ENCODE data around the gene CDAN1.
"Not testable (repeated sequence)": the region's sequence is repeated elsewhere in the genome, so short reads cannot be mapped to it uniquely, and the experiment has no call there.

CDAN1 gene, protein sequence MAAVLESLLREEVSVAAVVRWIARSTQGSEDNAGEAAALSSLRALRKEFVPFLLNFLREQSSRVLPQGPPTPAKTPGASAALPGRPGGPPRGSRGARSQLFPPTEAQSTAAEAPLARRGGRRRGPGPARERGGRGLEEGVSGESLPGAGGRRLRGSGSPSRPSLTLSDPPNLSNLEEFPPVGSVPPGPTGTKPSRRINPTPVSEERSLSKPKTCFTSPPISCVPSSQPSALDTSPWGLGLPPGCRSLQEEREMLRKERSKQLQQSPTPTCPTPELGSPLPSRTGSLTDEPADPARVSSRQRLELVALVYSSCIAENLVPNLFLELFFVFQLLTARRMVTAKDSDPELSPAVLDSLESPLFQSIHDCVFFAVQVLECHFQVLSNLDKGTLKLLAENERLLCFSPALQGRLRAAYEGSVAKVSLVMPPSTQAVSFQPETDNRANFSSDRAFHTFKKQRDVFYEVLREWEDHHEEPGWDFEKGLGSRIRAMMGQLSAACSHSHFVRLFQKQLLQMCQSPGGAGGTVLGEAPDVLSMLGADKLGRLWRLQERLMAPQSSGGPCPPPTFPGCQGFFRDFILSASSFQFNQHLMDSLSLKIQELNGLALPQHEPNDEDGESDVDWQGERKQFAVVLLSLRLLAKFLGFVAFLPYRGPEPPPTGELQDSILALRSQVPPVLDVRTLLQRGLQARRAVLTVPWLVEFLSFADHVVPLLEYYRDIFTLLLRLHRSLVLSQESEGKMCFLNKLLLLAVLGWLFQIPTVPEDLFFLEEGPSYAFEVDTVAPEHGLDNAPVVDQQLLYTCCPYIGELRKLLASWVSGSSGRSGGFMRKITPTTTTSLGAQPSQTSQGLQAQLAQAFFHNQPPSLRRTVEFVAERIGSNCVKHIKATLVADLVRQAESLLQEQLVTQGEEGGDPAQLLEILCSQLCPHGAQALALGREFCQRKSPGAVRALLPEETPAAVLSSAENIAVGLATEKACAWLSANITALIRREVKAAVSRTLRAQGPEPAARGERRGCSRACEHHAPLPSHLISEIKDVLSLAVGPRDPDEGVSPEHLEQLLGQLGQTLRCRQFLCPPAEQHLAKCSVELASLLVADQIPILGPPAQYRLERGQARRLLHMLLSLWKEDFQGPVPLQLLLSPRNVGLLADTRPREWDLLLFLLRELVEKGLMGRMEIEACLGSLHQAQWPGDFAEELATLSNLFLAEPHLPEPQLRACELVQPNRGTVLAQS

DNA sequence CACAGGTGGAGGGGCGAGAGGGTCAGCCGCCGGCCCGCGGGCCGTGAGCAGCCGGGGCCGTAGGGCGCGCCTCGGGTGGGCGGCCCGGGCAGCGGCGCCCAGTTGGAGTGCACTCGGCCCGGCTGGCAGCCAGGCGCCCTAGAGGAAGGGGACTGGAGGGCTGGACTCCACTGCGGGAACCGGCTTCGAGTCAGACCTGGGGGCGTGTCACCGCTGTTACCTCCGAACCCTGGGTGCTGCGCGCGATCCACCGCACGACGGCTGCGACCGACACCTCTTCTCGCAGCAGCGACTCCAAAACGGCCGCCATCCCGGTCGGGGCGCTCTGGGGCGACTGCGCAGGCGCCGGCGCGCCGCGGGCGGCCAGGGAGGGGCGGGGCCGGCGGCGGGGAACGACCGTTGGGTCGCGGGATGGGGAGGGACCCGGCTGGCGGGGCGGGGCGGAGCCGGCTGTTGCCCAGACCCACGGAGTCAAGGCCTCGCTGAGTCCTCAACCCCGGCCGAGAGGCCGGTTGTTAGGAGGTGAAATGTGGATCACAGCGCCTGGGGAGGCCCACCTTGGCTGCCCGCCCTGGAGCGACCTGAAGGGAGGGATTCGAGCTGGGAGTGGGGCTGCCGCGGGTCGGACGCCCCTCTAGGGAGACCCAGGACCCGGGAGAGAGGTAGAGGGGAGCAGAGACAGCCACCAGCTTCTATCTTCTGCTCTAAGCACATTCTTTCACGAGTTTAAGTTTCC lies at the start of gene CDAN1:
Gene CDAN1 (minus strand): TSS at position 336 of the 736 bp plus-strand sequence. CDS start 26 bp downstream, at position 310.
- peak; percentile 98 for DNase-seq

DNA sequence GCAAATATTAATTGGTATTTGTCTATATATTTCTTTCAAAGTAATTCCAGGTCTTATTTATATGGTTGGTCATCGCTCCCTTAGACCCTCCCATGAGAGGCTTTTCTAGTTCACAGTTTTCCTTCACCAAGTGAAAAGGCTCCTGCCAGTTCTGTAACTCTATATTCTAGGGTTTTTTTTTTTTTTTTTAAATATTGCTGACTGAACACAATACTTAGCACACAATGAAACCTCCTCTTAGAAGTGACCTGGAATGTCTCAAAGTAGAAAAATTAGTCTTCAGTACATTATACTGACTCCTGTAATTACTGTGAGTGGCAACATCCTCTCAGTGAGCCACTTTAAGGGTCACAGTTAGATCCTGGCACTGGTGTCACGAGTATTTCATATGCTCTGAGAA lies 48.6 kb upstream of the CDAN1 start:
- DNase-seq: no peak

DNA sequence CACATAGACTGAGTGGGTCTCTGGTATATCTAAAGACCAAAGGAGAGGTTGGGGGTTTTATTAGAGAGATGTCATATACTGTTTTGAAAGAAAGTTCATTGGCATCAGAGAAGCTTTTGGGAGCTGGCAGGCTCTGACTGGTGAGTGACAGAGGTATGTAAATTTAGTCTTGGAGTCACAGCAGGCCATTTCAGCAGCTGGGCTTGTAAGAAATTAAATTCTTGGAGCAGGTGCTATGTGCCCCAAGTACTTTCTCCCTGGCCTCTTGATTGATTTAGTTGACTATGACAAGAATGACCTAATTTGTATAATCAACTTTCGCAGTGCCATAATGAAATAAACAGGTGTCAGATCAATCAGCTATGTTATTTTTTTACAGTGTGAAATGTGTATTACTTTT lies 47.8 kb upstream of the CDAN1 start:
- no peak for DNase-seq

DNA sequence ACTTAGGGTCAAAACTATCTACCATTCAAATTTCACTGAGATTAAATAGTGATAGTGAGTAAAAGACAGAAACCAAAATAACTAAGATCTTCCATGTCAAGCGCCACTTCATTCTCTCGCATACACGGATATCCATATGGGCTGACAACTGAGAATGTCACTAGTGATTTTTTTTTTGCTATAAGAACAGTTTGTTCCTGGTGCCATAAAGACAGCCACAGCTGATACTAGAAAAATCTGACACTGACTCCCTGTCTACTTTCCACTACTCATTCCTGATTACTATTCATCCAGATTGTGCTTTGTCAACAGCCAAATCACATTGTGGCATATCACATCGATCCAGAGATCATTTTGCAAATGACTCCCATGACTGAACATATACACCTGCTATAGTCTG lies 45.8 kb upstream of the CDAN1 start:
- DNase-seq: no peak

DNA sequence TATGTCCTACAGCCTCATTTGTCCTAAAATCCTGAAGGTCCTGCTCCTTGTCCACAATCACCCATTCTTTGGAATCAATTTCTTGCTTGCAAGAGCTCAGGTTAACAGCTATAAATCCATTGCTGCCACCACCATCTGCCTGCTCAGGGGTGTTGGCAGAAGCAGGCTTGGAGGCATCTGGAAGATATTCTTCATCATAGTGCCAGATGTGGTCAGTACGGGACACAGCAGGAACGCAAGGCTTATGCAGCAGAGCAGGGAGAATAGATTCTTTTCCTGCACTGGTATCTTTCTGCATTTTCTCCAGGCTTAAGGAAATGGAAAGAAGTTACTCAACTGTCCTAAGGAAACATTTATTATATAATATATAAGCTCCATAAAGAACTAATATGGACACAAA lies 38.5 kb upstream of the CDAN1 start:
- no peak for DNase-seq

DNA sequence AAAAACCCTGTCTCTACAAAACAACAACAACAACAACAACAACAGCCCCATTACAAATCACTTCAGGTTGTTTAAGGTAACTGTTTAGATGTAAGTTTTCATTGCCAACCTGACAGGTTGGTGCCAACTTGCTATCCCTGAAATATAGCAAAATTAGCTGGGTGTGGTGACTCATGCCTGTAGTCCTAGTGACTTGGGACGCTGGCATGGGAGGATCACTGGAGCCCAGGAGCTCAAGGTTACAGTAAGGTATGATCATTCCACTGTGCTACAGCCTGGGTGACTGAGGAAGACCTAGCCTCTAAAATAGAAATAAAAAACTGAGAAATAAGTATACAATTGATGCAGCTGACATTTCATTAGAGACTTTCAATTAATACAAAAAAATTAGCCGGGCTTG lies 36.0 kb upstream of the CDAN1 start:
- DNase-seq: no peak

DNA sequence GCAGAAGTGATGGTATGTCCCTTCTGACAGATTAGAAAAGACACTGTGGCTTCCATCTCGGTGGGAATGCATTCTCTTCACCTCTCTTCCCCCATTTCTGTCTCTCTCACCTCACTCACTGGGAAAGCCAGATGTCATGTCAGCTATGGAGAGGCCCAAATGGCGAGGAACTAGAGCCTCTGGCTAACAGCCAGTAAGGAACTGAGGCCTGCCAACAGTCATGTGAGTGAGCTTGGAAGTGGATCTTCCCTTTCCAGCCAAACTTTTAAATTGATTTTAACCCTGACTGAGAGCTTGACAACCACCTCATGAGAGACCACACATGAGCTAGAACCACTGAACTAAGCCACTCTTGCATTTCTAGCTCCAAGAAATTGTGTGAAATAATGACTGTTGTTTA lies 35.2 kb upstream of the CDAN1 start:
- DNase-seq: no peak

DNA sequence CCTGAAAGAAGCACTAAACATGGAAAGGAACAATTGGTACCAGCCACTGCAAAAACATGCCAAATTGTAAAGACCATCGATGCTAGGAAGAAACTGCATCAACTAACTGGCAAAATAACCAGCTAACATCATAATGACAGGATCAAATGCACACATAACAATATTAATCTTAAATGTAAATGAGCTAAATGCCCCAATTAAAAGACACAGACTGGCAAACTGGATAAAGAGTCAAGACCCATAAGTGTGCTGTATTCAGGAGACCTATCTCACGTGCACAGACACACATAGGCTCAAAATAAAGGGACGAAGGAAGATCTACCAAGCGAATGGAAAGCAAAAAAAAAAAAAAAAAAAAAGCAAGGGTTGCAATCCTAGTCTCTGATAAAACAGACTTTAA lies 29.2 kb upstream of the CDAN1 start:
- DNase-seq: not testable (repeated sequence)

DNA sequence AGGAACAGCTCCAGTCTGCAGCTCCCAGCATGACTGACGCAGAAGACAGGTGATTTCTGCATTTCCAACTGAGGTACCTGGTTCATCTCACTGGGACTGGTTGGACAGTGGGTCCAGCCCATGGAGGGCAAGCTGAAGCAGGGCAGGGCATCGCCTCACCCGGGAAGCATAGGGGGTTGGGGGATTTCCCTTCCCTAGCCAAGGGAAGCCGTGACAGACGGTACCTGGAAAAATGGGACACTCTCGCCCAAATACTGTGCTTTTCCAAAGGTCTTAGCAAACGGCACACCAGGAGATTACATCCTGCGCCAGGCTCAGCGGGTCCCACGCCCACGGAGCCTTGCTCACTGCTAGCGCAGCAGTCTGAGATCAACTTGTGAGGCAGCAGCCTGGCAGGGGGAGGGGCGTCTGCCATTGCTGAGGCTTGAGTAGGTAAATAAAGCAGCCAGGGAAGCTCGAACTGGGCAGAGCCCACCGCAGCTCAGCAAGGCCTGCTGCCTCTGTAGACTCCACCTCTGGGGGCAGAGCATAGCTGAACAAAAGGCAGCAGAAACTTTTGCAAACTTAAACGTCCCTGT lies 27.3 kb upstream of the CDAN1 start:
- DNase-seq: not testable (repeated sequence)

DNA sequence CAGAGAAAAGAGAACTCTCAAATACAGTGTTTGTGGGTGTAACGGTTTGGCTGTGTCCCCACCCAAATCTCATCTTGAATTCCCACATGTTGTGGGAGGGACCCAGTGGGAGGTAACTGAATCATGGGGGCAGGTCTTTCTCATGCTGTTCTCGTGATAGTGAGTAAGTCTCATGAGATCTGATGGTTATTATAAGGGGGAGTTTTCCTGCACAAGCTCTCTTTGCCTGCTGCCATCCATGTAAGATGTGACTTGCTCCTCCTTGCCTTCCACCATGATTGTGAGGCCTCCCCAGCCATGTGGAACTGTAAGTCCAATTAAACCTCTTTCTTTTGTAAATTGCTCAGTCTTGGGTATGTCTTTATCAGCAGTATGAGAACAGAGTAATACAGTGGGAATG lies 24.9 kb upstream of the CDAN1 start:
- not testable (repeated sequence) for DNase-seq

DNA sequence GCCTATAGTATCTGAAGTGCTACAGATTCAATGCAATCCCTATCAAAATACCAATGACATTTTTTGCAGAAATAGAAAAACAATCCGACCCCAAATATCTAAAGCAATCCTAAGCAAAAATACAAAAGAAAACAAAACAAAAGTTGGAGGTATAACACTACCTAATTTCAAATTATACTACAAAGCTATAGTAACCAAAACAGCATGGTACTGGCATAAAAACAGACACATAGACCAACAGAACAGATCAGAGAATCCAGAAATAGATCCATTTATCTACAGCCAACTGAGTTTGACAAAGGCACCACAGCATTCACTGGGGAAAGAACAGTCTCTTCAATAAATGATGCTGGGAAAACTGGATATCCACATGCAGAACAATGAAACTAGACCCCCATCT lies 23.8 kb upstream of the CDAN1 start:
- no peak for DNase-seq

DNA sequence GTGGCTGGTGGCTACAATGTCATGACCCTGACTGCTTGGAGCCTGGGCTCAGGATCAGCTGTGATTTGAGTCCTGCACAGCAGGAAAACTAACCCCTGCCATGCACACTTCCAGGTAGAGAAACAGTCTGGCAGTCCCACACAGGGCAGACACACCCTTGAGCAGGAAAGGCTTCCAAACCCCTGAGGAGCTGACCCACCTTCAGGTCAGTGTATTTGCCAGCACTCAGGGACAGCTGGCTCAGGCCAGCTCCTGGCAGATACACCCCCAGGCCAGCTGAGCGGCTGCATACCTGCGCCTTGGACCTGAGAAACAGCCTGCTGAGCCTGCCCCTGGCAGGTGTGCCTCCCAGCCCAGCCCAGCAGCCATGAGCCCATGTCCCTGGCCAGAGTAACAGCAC lies 22.2 kb upstream of the CDAN1 start:
- DNase-seq: no peak

DNA sequence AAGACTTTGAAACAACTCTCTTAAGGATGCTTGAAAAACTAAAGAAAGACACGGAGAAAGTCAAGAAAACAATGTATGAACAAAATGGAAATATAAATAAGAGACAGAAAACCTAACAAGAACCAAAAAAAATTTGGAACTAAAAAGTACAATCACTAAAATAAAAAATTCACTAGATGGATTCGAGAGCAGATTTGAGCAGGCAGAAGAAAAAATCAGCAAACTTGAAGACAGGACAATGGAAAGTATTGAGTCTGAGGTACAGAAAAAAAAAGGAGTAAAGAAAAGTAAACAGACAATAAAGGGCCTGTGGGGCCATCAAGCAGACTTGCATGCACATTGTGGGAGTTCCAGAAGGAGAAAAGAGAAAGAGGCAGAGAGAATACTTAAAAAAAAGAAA lies 13.4 kb upstream of the CDAN1 start:
- DNase-seq: no peak

DNA sequence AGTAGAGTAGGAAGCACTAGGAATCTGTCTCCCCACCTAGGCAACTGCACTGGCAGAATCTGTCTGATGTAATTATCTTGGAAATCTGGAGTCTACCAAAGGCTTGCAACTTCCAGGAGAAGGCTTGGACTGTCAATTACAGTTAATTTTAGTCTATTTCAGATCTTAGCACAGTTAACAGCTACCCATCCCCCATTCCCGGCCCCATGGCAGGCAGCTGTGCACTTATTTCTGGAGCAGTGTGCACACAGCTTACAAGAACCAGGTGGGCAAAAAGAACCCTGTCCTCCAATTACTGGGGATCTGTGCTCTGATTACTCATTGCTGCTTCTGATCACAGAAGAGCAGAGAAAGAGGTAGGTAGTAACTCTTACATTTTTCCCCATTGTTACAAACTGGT lies 12.3 kb upstream of the CDAN1 start:
- no peak for DNase-seq

DNA sequence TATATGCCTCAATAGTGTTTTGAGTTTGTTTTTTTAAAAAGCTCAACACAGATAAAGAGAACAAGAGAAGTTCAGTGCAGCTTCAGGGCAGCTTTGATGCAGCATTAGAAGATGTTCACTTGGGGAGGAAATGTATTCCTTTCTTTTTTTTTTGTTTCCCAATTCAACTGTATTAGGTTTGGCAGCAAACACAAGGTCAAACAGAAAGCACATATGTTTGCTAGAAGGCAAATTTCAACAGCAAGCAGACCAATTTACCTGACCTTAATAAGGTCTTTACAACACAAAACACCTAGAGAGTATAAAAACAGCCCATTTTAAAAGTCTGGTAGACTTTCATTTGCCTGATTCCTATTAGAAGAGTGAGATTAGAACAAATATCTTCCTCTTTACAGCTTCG lies 7.3 kb upstream of the CDAN1 start:
- DNase-seq: no peak

DNA sequence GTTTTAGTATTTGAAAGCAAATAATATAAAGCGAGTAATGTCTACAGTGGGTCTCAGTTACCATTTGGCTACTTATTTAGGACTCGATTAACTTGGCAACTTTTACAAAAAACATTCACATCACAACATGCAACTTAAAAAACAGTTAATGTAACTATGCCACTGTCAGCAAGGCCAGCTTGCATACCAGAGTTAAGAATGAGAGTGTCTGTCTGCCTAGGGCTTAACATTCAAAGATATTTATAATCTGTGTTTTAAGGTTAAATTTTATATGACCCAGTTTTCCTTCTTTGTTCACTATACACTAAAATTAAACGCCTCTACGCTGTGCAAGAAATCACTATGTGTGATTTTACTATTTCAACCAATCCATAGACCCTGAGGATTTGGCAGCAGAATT lies 5.2 kb upstream of the CDAN1 start:
- no peak for DNase-seq

DNA sequence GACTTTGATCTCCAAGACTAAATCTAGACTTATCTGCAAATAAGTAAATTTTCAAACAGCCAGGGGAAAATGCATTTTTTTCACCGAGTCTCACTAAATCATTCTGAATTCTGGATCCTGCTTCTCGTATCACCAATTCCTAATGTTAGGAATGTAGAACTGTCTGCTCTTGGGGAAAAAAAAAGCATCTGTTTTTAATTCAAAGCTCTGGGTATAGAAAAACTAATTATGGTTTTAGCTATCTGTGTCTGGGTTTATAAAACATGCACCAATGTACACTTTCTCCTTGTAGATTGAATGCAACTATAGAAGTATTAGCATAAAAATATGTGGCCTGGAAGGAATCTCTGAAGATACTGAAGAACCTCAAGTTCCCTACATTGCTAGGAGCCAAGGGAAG lies 4.8 kb upstream of the CDAN1 start:
- DNase-seq: no peak

DNA sequence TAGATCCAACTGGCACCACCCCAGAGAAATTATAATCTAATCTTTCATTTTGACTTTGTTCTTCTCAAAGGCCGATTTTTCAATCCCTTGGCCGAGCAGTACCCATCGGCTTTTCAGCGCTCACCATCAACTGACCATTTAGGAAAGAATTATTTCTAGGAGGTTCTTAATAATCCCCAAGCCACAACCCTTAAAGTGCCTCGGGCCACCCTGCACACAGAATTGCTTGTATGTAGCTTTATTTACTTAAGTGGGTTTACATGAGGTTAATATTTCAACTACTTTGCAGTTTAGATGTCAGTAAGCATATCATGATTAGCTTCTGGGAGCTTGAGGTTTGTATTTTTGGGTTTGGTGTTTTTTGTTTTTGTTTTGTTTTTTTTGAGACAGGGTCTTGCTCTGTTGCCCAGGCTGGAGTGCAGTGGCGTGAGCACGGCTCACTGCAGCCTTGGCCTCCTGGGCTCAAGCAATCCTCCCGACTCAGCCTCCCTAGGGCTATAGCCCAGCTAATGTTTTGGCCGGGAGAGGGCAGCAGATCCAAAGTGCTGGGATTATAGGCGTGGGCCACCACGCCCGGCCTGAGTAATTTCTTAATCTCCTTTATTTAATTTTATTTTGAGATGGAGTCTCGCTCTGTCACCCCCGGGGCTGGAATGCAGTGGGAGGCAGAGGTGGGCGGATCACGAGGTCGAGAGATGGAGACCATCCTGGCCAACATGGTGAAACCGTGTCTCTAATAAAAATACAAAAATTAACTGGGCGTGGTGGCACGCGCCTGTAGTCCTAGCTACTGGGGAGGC lies 801 bp upstream of the CDAN1 start:
- no peak for DNase-seq

DNA sequence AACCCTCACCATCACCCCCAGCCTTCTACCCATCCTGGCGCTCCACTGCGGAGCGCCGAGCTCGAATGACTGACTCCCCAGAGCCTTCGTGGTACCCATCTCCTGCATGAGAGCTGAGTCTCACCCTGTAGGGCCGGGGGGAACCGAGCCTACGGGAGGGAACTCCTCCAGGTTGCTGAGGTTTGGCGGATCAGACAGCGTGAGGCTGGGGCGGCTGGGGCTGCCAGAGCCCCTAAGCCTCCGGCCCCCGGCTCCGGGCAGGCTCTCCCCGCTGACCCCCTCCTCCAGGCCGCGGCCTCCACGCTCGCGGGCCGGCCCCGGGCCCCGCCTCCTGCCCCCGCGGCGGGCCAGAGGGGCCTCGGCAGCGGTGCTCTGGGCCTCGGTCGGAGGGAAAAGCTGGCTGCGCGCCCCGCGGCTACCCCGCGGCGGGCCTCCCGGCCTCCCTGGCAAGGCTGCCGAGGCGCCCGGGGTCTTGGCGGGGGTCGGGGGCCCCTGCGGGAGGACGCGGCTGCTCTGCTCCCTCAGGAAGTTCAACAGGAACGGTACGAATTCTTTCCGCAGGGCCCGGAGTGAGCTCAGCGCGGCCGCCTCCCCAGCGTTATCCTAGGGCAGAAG lies 643 bp downstream of the CDAN1 start:
- peak; percentile 66 for DNase-seq

DNA sequence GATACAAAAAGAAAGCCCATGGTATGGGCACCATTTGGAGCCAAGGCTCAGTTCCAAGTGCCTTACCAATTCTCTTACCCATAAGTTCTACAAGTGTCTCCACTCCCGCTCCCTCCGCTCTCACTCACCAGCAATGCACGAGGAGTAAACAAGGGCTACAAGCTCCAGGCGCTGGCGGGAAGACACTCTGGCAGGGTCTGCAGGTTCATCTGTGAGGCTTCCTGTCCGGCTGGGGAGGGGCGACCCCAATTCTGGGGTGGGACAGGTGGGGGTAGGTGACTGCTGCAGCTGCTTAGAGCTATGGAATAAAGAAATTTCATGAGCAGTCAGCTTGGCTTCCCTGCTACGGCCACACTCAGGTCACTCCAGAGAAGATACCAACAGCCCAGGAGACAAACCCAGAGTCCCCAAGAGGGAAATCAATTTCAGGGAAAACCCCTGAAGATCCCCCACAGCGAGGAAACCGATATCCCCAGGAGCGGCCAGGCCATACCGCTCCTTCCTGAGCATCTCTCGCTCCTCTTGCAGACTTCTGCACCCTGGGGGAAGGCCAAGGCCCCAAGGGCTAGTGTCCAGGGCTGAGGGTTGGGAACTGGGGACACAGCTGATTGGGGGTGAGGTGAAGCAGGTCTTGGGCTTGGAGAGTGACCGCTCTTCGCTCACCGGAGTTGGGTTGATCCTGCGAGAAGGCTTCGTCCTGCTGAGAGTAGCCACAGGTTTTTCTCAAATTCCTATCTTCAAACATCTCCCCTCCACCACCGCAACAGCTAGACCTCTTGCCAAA lies 1.4 kb downstream of the CDAN1 start:
- no peak for DNase-seq

Data from activated CD8-positive, alpha-beta memory T cell treated with anti-CD3 and anti-CD28 coated beads, Interleukin-2, amount 50 U/mL, for 48 hours (primary cell).